HG03378 (cell line): ENCODE data around the gene GNG4.
"Not testable (repeated sequence)": the region's sequence is repeated elsewhere in the genome, so short reads cannot be mapped to it uniquely, and the experiment has no call there.

ENCODE experiments used
- ATAC-seq: cut with Tn5 transposase; IDR thresholded peaks from one replicate; pipeline ENCODE4 v1.9.1; 2021; ENCODE audit warnings: mild to moderate bottlenecking, moderate library complexity; ENCODE audit not compliant: unreplicated experiment

The GNG4 gene

GRCh38 chr1:235650341-235651169 is 971 bp upstream of the GNG4 start:
- ATAC-seq = no peak

GRCh38 chr1:235648954-235649367 is 623 bp downstream of the GNG4 start:
- no peak for ATAC-seq

- ATAC-seq = no peak
Observed at GRCh38 chr1:235648407-235648907, 1.1 kb downstream of the GNG4 start.

GRCh38 chr1:235647537-235647936 is 2.0 kb downstream of the GNG4 start:
- ATAC-seq = not testable (repeated sequence)

- ATAC-seq = no peak
Observed at GRCh38 chr1:235646463-235646862, 3.1 kb downstream of the GNG4 start.

- no peak for ATAC-seq
Observed at GRCh38 chr1:235644693-235645305, 4.8 kb downstream of the GNG4 start.

- ATAC-seq = no peak
Observed at GRCh38 chr1:235643837-235644692, 5.5 kb downstream of the GNG4 start.

- no peak for ATAC-seq
Observed at GRCh38 chr1:235642943-235643371, 6.6 kb downstream of the GNG4 start.

- ATAC-seq = peak; percentile 56
Observed at GRCh38 chr1:235642011-235642942, 7.3 kb downstream of the GNG4 start.

GRCh38 chr1:235640580-235640979 is 9.0 kb downstream of the GNG4 start:
- no peak for ATAC-seq

- ATAC-seq = no peak
Observed at GRCh38 chr1:235639226-235640205, 10.1 kb downstream of the GNG4 start.

GRCh38 chr1:235638612-235639011 is 11.0 kb downstream of the GNG4 start:
- not testable (repeated sequence) for ATAC-seq

GRCh38 chr1:235637756-235638534 is 11.6 kb downstream of the GNG4 start:
- no peak for ATAC-seq

- ATAC-seq = no peak
Observed at GRCh38 chr1:235635938-235636662, 13.5 kb downstream of the GNG4 start.

- ATAC-seq = peak; percentile 82
Observed at GRCh38 chr1:235632506-235633401, 16.8 kb downstream of the GNG4 start.

GRCh38 chr1:235631816-235632215 is 17.8 kb downstream of the GNG4 start:
- no peak for ATAC-seq
